ENCODE results near the gene PPIL6. TPM values are rescaled to one million over a fixed set of nuclear protein-coding genes. Genes with fewer than 3 reads are reported as not detected.
A peak's percentile ranks its signal among the peaks of the same experiment; 100 is the strongest.

PPIL6 gene
- polyA plus RNA-seq, 1 of the 3 experiments (the other 2 are of a cell fraction): 1.1 TPM

GRCh38 chr6:109442393-109442924, 2.0 kb upstream of the PPIL6 start:
- H3K4me3 ChIP-seq (ENCODE audit: low read depth in 2 of 2, low read length in 1 of 2): no peak overlapping the region
- no peaks in the 10 kb centered on the region for H3K9me3 ChIP-seq
- 98% methylated on average over 5 of the region's 6 CpGs for WGBS (ENCODE audit: low lambda C conversion rate)
- no peaks in the 10 kb centered on the region for H3F3A ChIP-seq (replicated peaks; ENCODE audit: insufficient read depth)
- no peak overlapping the region for H2AFZ ChIP-seq (ENCODE audit: low read depth)
- CTCF ChIA-PET: interaction anchor here (0.8 to 3.5 kb wide), 5 partner anchors 8 to 255 kb away, joined by 3 to 47 read pairs (median 5); partner anchors contain the start of gene MICAL1
- no peak overlapping the region; a peak in 1 of 4 replicates for H3K27ac ChIP-seq (ENCODE audit: low read depth in 2 of 2, low read length in 1 of 2)
- no peaks in the 10 kb centered on the region for H4K20me1 ChIP-seq (ENCODE audit: insufficient read depth)
- peak overlapping the region; percentile 92; the same call in 1 of the 2 replicates for H3K4me2 ChIP-seq
- H3K4me1 ChIP-seq (ENCODE audit: control insufficient read depth in 1 of 2, insufficient read depth in 2 of 2, low read depth in 1 of 2, low read length in 1 of 2): peaks cover 0 to 23% of the 10 kb centered on the region in 2 experiments; a peak in 1 of 4 replicates
- H3K36me3 ChIP-seq (replicated peaks in 1 of 2; ENCODE audit: control insufficient read depth in 1 of 2, insufficient read depth in 2 of 2, low read length in 1 of 2): peaks cover 0 to 43% of the 10 kb centered on the region in 2 experiments
- no peaks in the 10 kb centered on the region for H3K27me3 ChIP-seq (ENCODE audit: insufficient read depth)
- TF ChIP-seq ELF1 (IDR thresholded peaks at IDR 0.05): no peak
- TF ChIP-seq USF2 (IDR thresholded peaks at IDR 0.05; ENCODE audit: borderline replicate concordance, low read depth, low read length): no peak
- TF ChIP-seq REST (IDR thresholded peaks at IDR 0.05; ENCODE audit: low read depth, low read length): no peak
- POLR2A ChIA-PET: interaction anchor here (3.9 kb wide), 1 partner anchor 12 kb away, joined by 43 read pairs; the partner anchor contains the start of gene MICAL1
- no peaks in the 10 kb centered on the region for H3K9me2 ChIP-seq
- no peak overlapping the region for H3K9ac ChIP-seq
- H3K79me2 ChIP-seq (ENCODE audit: insufficient read depth): no peaks in the 10 kb centered on the region
- no peak for DNase-seq

GRCh38 chr6:109441069-109441816, 815 bp upstream of the PPIL6 start:
- H3K9me2 ChIP-seq: no peaks in the 10 kb centered on the region
- WGBS (ENCODE audit: low lambda C conversion rate): 13% methylated on average over 5 of the region's 31 CpGs
- H3K4me1 ChIP-seq (ENCODE audit: control insufficient read depth in 1 of 2, insufficient read depth in 2 of 2, low read depth in 1 of 2, low read length in 1 of 2): peaks cover 0 to 23% of the 10 kb centered on the region in 2 experiments; a peak in 1 of 4 replicates
- H3K36me3 ChIP-seq (replicated peaks in 1 of 2; ENCODE audit: control insufficient read depth in 1 of 2, insufficient read depth in 2 of 2, low read length in 1 of 2): peaks cover 0 to 32% of the 10 kb centered on the region in 2 experiments
- H4K20me1 ChIP-seq (ENCODE audit: insufficient read depth): no peaks in the 10 kb centered on the region
- ChIA-PET POLR2A (interaction anchor here (0.6 to 3.9 kb wide), 6 partner anchors 8 to 347 kb away, joined by 3 to 43 read pairs (median 4); partner anchors contain the start of genes CD164 and MICAL1), CTCF (interaction anchor here (0.8 to 3.5 kb wide), 12 partner anchors 9 to 347 kb away, joined by 3 to 47 read pairs (median 5); partner anchors contain the start of genes MICAL1, SESN1 and ZBTB24)
- peak overlapping the region; percentile 88 to 90 for H3K4me3 ChIP-seq (ENCODE audit: low read depth in 2 of 2, low read length in 1 of 2)
- no peaks in the 10 kb centered on the region for H3K9me3 ChIP-seq
- H3F3A ChIP-seq (replicated peaks; ENCODE audit: insufficient read depth): peaks cover 4% of the 10 kb centered on the region
- H3K9ac ChIP-seq: peak overlapping the region; percentile 94
- H3K79me2 ChIP-seq (ENCODE audit: insufficient read depth): no peaks in the 10 kb centered on the region
- peak; percentile 69 for DNase-seq
- peak overlapping the region; percentile 92 for H3K4me2 ChIP-seq
- H3K27ac ChIP-seq (ENCODE audit: low read depth in 2 of 2, low read length in 1 of 2): peak overlapping the region; percentile 76 to 78
- TF ChIP-seq CTCF (IDR thresholded peaks at IDR 0.05) (peak; percentile 2; the same call in 1 of the 2 replicates), RFX5 (IDR thresholded peaks at IDR 0.05; ENCODE audit: low read length) (no peak), GATA2 (CRISPR knock-in tag; IDR thresholded peaks at IDR 0.05) (no peak), MXI1 (IDR thresholded peaks at IDR 0.05; ENCODE audit: low read depth, low read length) (no peak), POLR2AphosphoS5 (IDR thresholded peaks at IDR 0.05; ENCODE audit: low read depth, low read length) (no peak), TAF1 (IDR thresholded peaks at IDR 0.05; ENCODE audit: borderline replicate concordance, low read depth, low read length) (no peak), RXRA (IDR thresholded peaks at IDR 0.05; ENCODE audit: borderline replicate concordance, low read depth) (no peak)
- H2AFZ ChIP-seq (ENCODE audit: low read depth): peak overlapping the region; percentile 83
- no peaks in the 10 kb centered on the region for H3K27me3 ChIP-seq (ENCODE audit: insufficient read depth)
